HG03135 (cell line): ENCODE results near the gene P2RX6.
"Not testable (repeated sequence)": the region's sequence is repeated elsewhere in the genome, so short reads cannot be mapped to it uniquely, and the experiment has no call there.

ENCODE experiments used
- ATAC-seq: cut with Tn5 transposase; IDR thresholded peaks from one replicate; pipeline ENCODE4 v1.9.1; 2021; ENCODE audit warnings: mild to moderate bottlenecking, moderate library complexity; ENCODE audit not compliant: unreplicated experiment

Gene P2RX6

DNA sequence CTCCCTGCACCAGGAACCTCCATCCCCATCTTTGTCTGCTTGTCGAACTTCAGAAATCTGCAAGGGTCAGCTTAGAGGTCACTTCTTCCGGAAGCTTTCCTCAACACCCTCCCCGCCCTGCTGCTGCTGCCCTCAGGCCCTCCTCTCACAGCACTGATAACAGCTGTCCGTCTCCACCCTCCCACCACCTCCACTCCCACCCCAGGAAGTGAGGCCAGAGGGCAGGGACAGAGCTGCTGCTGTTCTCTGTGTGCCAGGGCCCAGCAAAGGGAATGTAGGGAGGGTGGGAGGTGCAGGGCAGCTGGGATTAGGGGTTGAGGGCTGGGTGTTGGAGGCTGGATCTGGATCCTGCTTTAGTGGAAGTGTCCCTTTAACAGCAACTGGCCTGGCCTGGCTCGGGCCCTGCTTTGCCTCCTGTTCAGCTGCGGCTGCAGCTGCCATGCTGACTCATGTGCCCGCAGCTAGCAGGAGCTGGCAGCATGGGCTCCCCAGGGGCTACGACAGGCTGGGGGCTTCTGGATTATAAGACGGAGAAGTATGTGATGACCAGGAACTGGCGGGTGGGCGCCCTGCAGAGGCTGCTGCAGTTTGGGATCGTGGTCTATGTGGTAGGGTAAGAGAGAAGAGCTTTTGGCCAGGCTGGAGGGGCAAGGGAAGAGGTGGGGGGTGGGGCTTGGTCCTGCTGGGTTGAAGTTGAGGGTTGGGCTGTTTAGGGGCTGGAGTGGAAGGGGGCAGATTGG is at the start of gene P2RX6:
Gene P2RX6, plus strand, starts transcription at position 440 of the 740 bp plus-strand sequence. Its CDS starts 10 bp downstream, at position 450.
- ATAC-seq, result no peak

GRCh38 chr22:20965888-20966855 is 48.8 kb upstream of the P2RX6 start:
- no peak for ATAC-seq

DNA sequence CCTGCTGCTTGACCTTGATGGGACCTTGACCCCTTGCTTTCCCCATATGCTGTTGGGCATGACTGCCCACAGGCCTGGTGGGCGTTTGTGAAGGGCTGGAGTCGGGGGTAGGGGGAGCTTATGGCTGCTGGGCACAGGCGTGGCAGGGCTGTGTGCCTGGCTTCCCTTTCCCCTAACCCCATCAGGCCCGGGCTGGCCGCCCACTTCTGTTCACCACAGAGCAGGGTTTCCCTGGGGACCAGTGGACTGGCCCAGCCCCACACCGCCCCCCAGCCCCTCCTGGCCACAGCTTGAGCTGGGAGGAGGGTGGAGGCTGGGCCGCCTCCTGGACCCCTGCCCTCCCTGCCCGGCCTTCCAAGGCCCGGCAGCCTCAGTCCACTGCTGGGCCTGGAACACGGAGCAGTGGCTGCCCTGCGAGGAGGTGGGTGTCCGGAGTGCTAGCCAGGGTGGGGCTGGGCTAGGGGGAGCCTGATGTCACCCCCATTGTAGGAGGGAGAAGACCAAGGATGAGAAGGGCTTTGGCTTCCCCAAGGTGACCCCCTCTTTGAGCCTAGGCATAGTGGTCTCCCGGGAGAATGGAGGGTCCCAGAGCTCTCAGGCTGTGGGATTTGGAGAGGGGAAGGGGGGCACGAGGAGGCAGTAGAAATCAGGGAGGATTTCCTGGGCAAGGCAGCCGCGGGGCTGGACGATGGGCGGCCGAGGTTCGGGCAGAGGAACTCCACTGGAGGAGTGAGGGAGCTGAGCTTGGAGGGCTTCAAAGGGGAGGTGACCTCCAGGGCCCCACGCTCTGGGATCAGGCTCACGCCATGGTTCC is 47.9 kb upstream of the P2RX6 start, which contains the start of gene AIFM3:
Gene AIFM3, plus strand, starts transcription at position 373 of the 814 bp plus-strand sequence. CDS start 690 bp downstream, outside the sequence.
- no peak for ATAC-seq

DNA sequence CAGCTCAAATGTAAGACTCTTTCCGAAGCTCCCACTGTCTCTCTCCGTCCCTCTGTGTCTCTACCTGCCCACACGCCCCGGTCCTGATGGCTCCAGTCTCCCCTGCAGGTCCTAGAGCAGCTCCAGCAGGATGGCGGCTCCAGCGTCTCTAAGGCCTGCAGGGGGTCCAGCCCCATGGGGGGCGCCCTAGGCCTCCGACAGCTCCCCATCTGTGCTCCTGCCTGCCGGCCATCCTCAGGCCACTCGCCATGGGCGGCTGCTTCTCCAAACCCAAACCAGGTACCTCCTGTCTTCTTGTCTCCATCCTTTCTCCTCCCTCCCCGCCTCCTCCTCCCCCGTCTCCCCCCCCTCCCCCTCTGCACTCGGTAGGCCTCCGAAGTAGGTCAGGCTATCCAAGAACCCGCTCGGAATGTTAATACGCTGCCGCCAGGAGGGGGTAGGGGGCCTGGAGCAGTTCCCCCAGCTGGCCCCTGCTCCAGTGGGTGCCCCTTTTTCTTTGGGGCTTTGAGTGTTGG is 47.2 kb upstream of the P2RX6 start:
- ATAC-seq, result no peak

GRCh38 chr22:20968281-20968977 is 46.5 kb upstream of the P2RX6 start:
- ATAC-seq, result no peak

DNA sequence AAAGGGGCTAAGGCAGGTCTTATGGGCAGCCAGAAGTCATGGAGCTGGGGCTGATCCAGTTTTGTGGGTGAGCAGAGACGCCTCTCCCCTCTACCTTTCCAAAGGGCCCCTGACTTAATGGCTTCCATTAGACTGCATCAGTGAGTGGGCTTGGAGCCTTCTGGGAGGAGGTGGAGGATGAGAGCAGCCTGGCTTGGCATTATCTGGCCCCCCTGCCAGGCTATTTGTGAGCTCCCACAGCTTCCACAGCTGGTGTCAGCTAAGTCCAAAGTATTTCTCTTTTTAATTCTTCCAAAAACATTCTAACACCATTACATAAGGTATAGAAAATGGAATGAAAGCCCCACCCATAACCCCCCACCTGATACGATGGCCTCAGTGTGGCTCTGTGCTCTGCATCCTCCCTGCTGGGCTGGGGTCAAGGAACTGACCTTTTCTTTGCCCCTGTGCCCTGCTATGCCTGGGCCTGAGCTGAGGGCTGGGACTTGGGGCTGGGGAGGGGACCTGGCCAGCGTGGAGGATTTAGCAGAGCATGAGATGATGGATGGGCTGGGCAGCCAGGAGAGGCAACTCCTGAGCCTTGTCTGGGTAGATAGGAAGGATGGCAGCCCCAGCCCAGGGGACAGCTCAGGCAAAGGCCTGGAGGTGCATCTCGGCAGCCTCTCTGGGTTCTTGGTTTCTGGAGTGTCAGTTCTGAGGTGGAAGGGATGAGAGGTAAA is 43.9 kb upstream of the P2RX6 start:
- no peak for ATAC-seq

DNA sequence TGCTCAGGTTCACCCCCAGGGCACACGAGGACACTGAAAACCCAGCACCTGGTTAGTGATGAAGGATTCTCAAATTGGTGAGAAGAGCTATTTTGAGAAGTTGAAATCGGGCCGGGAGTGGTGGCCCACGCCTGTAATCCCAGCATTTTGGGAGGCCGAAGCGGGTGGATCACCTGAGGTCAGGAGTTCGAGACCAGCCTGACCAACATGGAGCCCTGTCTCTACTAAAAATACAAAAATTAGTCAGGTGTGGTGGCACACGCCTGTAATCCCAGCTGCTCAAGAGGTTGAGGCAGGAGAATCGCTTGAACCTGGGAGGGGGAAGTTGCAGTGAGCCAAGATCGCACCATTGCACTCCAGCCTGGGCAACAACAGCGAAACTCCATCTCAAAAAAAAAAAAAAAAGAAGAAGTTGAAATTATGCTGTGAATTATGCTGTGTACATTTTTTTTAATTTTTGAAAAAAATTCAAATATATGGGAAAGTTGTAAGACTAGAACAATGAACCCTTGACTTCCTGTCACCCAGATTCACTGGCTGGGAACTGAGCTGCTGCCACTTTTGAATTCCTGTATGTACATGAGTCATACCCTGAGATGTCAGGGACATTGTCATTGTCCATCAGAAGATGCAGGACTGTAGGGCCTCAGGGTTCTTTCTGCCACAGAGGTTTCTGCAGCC is 42.8 kb upstream of the P2RX6 start:
- not testable (repeated sequence) for ATAC-seq

- ATAC-seq, result no peak
These were observed 41.9 kb upstream of the P2RX6 start for GRCh38 chr22:20972933-20973577.

GRCh38 chr22:20973634-20974286 is 41.2 kb upstream of the P2RX6 start:
- no peak for ATAC-seq

GRCh38 chr22:20974336-20974955 is 40.5 kb upstream of the P2RX6 start:
- no peak for ATAC-seq

DNA sequence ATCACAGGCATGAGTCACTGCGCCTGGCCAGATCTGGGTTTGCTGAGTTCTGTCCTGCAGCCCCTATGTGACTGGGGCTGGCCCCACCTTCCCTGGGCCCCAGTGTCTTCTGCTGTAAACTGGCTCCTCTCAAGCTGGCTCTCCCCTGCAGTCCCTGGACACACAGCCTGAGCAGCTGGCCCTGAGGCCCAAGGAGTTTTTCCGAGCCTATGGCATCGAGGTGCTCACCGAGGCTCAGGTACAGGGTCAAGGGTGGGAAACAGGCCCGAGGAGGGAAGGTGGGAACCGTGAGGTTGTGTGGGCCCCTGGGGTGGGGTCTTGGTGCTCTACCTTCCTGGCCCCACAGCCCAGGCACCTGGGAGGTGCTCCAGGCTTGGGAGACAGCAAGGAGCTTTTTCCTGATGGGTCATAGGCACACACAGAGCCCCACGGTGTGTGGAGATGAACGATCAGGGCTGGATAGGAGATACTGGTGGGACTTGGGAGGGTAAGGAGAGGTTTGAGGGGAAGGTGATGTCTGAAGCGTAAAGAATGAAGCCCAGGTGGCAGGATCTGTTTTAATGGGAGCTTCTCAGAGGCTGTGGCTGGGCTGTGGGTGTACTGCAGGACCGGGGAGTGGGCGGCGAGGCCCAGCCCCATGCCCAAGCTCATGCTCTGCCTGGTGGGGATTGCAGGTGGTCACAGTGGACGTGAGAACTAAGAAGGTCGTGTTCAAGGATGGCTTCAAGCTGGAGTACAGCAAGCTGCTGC is 39.2 kb upstream of the P2RX6 start:
- no peak for ATAC-seq

GRCh38 chr22:20976291-20976877 is 38.6 kb upstream of the P2RX6 start:
- ATAC-seq, result no peak

DNA sequence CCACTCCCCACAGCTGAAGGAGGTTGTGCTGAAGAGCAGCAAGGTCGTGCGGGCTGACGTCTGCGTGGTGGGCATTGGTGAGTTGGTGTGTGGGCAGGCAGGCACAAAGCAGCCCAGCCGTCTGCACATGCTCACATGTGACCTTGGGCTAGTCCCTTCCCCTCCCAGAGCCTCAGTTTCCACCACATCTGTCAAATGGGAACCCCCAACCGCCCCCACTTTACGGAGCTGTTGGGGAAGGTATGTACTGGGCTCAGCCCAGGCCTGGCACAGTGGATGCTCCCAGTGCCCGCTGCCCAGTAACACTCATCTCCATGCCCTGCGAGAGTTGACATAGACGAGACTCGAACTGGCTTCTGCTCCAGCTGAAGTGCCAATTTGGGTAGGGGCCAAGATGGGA is 37.9 kb upstream of the P2RX6 start:
- ATAC-seq, result no peak

DNA sequence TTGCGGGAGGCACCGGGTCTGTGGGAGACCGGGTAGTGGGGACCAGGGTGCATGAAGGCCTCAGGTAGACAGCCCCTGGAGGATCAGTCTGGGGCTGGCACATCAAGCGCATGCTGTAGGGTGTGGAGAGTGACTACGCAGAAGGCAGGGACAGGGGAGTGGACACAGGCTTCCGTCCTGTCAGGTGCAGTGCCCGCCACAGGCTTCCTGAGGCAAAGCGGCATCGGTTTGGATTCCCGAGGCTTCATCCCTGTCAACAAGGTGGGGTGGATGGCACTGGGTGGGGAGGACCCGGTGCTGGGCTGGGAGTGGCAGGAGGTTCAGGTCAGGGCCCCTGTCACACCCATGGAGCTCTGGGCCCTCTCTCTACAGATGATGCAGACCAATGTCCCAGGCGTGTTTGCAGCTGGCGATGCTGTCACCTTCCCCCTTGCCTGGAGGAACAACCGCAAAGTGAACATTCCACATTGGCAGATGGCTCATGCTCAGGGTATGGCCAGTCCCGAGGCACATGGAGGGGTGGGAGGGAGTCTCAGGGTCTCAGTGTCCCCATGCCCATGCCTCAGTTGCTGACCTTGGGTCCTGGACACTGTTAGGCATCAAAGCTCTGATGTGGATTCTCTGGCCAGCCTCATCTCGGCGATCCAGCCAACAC is 37.3 kb upstream of the P2RX6 start:
- no peak for ATAC-seq

- no peak for ATAC-seq
These were observed 36.5 kb upstream of the P2RX6 start for GRCh38 chr22:20978419-20978818.
